SU-DHL-6 (cell line): Measurements from ENCODE around the gene LCE5A.

Experiments
- CTCF ChIP-seq: fragments of 200-600 bp; sonication (generic); IDR thresholded peaks from one replicate; pipeline ENCODE4 v1.5.1; 2017; ENCODE audit warnings: antibody characterized with exemption, mild to moderate bottlenecking, low read length, moderate library complexity; ENCODE audit not compliant: insufficient read depth, poor library complexity, severe bottlenecking
- EZH2phosphoT487 ChIP-seq: fragments of 200-600 bp; sonication (generic), shearing (Covaris generic); conservative IDR thresholded peaks from 2 replicates; pipeline ENCODE4 v1.6.1; 2018; ENCODE audit warnings: mild to moderate bottlenecking, antibody characterized with exemption, low read length, moderate library complexity, mixed read lengths

- TF ChIP-seq CTCF (no peak), EZH2phosphoT487 (no peak)
Observed at GRCh38 chr1:152513081-152513480, 2.5 kb downstream of the LCE5A start.
